ENCODE data around the gene FARS2. TPM values are rescaled to one million over a fixed set of nuclear protein-coding genes. Genes with fewer than 3 reads are reported as not detected.

Gene FARS2
- total and polyA plus RNA-seq, 2 of the 13 experiments (the other 11 are each of a cell fraction or from before 2014, with no cell fraction given), result 15.4 to 26.0 TPM

GRCh38 chr6:5570641-5571040 is 309.3 kb downstream of the FARS2 start (continued):
- TF ChIP-seq PREB (CRISPR knock-in tag; IDR thresholded peaks at IDR 0.05), result no peak

- Histone ChIP-seq H3K79me2 (ENCODE audit: insufficient read depth, low read length) (no peaks in the 10 kb centered on the region), H3K27ac (ENCODE audit: extremely low read length, insufficient read depth, low read length) (no peak overlapping the region), H4K20me1 (ENCODE audit: insufficient read depth, low read length) (no peaks in the 10 kb centered on the region), H3K9ac (ENCODE audit: insufficient read depth, low read depth, low read length) (no peak overlapping the region), H3K4me2 (ENCODE audit: low read depth, low read length) (no peak overlapping the region), H3K27me3 (ENCODE audit: control insufficient read depth in 1 of 2, insufficient read depth in 2 of 2, low read length in 2 of 2) (no peaks in the 10 kb centered on the region), H3K9me3 (ENCODE audit: low read length) (peaks cover 3% of the 10 kb centered on the region), H3K4me3 (replicated peaks in 1 of 3; ENCODE audit: insufficient read depth in 1 of 3, low read depth in 2 of 3, low read length in 3 of 3) (no peak overlapping the region), H2AFZ (ENCODE audit: low read length) (no peak overlapping the region), H3K4me1 (ENCODE audit: insufficient read depth, low read length) (no peaks in the 10 kb centered on the region), H3K36me3 (replicated peaks in 1 of 2; ENCODE audit: control insufficient read depth in 1 of 2, insufficient read depth in 2 of 2, low read length in 2 of 2) (no peaks in the 10 kb centered on the region)
- intact Hi-C loops (cut with micrococcal nuclease; ENCODE audit: unreplicated experiment), result no loop called here
- DNase-seq (ENCODE audit: low spot score) (no peak), ATAC-seq (no peak), FAIRE-seq (no peak)
- TF ChIP-seq ZNF280D (CRISPR knock-in tag; IDR thresholded peaks at IDR 0.05) (no peak), FOXJ3 (CRISPR knock-in tag; IDR thresholded peaks at IDR 0.05; ENCODE audit: borderline replicate concordance) (no peak), TGIF2 (CRISPR knock-in tag; IDR thresholded peaks at IDR 0.05) (no peak), ZNF468 (CRISPR knock-in tag; IDR thresholded peaks at IDR 0.05) (no peak), MATR3 (CRISPR knock-in tag; IDR thresholded peaks at IDR 0.05) (no peak), ZMAT3 (CRISPR knock-in tag; conservative IDR thresholded peaks at IDR 0.05) (no peak), FOXO1 (CRISPR knock-in tag; IDR thresholded peaks at IDR 0.05) (no peak)
- ChIA-PET POLR2A (no interaction called here), CTCF (ENCODE audit: low intra/inter-chr PET ratio, low total read pairs) (no interaction called here)
- in situ Hi-C loops (cut with HindIII; ENCODE audit: extremely low pct_ligation_motif_present, low pct_unique_long_range_greater_than_20kb), result no loop called here
- WGBS (ENCODE audit: low lambda C conversion rate), result 94% methylated on average over 12 of the region's 12 CpGs
- no TSS peak for BruUV-seq (replicated peaks)
Measured at GRCh38 chr6:5580736-5581581, 319.6 kb downstream of the FARS2 start.

All from HepG2 (cell line).